HL-60 (cell line): ENCODE results near the gene SH2B2.
"Not testable (repeated sequence)": the region's sequence is repeated elsewhere in the genome, so short reads cannot be mapped to it uniquely, and the experiment has no call there.

Source experiments
- DNase-seq, 2 experiments: peaks; one replicate each; pipeline ENCODE4 v3.0.0-alpha.2; 2010 to 2020; ENCODE audit warnings: low read depth in 1 of 2, low spot score in 1 of 2
- H3K27ac ChIP-seq: fragments of 250-450 bp; sonication (Bioruptor Pico); replicated peaks from 2 replicates; pipeline ENCODE4 v1.5.1; 2020; ENCODE audit warnings: mild to moderate bottlenecking, moderate library complexity
- H3K27me3 ChIP-seq: fragments of 250-450 bp; sonication (Bioruptor Pico); 2 replicates; pipeline ENCODE4 v1.5.1; 2021; ENCODE audit warnings: mild to moderate bottlenecking, moderate library complexity; ENCODE audit not compliant: insufficient read depth, poor library complexity, severe bottlenecking
- H3K4me3 ChIP-seq: replicated peaks from 2 replicates; pipeline ENCODE4 v1.5.1; 2011; ENCODE audit warnings: mild to moderate bottlenecking, control low read depth, low read length; ENCODE audit not compliant: insufficient read depth
- GABPA ChIP-seq: IDR thresholded peaks from 2 replicates; pipeline ENCODE4 v1.6.1; 2012; ENCODE audit warnings: low read depth
- POLR2AphosphoS5 ChIP-seq: IDR thresholded peaks from 2 replicates; pipeline ENCODE4 v1.6.1; 2012; ENCODE audit warnings: low read depth
- SPI1 ChIP-seq: IDR thresholded peaks from 2 replicates; pipeline ENCODE4 v1.6.1; 2012; ENCODE audit warnings: low read depth, mild to moderate bottlenecking, borderline replicate concordance
- TF ChIP-seq, protein P1 (sequence below): IDR thresholded peaks from one replicate; pipeline ENCODE4 v1.5.1; 2011; ENCODE audit warnings: low read length, control low read depth, inconsistent platforms; ENCODE audit not compliant: insufficient read depth
- TF ChIP-seq, protein P2 (sequence below): IDR thresholded peaks from 2 replicates; pipeline ENCODE4 v1.6.1; 2012; ENCODE audit warnings: low read depth; ENCODE audit not compliant: insufficient replicate concordance

Gene SH2B2

DNA sequence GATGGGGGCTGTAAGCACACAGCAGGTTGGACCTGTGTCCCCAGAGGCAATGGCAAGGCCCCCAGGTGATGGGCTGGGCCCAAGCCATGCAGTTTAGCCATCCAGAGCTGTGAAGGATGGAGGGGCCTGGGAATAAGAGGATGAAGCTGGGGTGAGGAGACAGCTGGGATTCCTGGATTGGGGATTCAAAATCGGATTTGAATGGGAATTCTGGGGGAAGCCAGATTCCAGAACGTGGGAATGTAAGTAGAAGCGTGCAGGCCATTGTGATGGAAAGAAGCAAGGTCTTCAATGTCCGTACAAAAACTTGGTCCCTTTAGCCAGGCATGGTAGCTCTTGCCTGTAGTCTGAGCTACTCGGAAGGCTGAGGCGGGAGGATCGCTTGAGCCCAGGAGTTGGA is 9.8 kb downstream of the SH2B2 start:
- Histone ChIP-seq H3K27me3 (no peaks in the 10 kb centered on the region), H3K27ac (no peak overlapping the region), H3K4me3 (no peak overlapping the region)
- no peak for TF ChIP-seq SPI1
- TF ChIP-seq GABPA: no peak
- TF ChIP-seq, protein P1, sequence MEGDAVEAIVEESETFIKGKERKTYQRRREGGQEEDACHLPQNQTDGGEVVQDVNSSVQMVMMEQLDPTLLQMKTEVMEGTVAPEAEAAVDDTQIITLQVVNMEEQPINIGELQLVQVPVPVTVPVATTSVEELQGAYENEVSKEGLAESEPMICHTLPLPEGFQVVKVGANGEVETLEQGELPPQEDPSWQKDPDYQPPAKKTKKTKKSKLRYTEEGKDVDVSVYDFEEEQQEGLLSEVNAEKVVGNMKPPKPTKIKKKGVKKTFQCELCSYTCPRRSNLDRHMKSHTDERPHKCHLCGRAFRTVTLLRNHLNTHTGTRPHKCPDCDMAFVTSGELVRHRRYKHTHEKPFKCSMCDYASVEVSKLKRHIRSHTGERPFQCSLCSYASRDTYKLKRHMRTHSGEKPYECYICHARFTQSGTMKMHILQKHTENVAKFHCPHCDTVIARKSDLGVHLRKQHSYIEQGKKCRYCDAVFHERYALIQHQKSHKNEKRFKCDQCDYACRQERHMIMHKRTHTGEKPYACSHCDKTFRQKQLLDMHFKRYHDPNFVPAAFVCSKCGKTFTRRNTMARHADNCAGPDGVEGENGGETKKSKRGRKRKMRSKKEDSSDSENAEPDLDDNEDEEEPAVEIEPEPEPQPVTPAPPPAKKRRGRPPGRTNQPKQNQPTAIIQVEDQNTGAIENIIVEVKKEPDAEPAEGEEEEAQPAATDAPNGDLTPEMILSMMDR: no peak
- no peak for TF ChIP-seq POLR2AphosphoS5
- TF ChIP-seq, protein P2, sequence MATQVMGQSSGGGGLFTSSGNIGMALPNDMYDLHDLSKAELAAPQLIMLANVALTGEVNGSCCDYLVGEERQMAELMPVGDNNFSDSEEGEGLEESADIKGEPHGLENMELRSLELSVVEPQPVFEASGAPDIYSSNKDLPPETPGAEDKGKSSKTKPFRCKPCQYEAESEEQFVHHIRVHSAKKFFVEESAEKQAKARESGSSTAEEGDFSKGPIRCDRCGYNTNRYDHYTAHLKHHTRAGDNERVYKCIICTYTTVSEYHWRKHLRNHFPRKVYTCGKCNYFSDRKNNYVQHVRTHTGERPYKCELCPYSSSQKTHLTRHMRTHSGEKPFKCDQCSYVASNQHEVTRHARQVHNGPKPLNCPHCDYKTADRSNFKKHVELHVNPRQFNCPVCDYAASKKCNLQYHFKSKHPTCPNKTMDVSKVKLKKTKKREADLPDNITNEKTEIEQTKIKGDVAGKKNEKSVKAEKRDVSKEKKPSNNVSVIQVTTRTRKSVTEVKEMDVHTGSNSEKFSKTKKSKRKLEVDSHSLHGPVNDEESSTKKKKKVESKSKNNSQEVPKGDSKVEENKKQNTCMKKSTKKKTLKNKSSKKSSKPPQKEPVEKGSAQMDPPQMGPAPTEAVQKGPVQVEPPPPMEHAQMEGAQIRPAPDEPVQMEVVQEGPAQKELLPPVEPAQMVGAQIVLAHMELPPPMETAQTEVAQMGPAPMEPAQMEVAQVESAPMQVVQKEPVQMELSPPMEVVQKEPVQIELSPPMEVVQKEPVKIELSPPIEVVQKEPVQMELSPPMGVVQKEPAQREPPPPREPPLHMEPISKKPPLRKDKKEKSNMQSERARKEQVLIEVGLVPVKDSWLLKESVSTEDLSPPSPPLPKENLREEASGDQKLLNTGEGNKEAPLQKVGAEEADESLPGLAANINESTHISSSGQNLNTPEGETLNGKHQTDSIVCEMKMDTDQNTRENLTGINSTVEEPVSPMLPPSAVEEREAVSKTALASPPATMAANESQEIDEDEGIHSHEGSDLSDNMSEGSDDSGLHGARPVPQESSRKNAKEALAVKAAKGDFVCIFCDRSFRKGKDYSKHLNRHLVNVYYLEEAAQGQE: no peak
- DNase-seq: no peak

GRCh38 chr7:102297487-102298218 is 11.0 kb downstream of the SH2B2 start:
- Histone ChIP-seq H3K4me3 (no peak overlapping the region), H3K27ac (no peak overlapping the region), H3K27me3 (no peaks in the 10 kb centered on the region)
- TF ChIP-seq SPI1: no peak
- TF ChIP-seq POLR2AphosphoS5: no peak
- TF ChIP-seq GABPA: no peak
- TF ChIP-seq, protein P2: no peak
- TF ChIP-seq, protein P1: no peak
- no peak for DNase-seq

DNA sequence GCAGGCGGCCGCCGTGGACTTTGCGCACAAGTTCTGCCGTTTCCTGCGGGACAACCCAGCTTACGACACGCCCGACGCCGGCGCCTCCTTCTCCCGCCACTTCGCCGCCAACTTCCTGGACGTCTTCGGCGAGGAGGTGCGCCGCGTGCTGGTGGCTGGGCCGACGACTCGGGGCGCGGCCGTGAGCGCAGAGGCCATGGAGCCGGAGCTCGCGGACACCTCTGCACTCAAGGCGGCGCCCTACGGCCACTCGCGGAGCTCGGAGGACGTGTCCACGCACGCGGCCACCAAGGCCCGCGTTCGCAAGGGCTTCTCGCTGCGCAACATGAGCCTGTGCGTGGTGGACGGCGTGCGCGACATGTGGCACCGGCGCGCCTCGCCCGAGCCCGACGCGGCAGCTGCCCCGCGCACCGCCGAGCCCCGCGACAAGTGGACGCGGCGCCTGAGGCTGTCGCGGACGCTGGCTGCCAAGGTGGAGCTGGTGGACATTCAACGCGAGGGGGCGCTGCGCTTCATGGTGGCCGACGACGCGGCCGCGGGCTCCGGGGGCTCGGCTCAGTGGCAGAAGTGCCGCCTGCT is 14.1 kb downstream of the SH2B2 start:
- Histone ChIP-seq H3K27ac (no peak overlapping the region), H3K27me3 (no peaks in the 10 kb centered on the region), H3K4me3 (no peak overlapping the region)
- no peak for TF ChIP-seq SPI1
- TF ChIP-seq, protein P2: no peak
- TF ChIP-seq POLR2AphosphoS5: no peak
- TF ChIP-seq, protein P1: no peak
- TF ChIP-seq GABPA: no peak
- no peak for DNase-seq

GRCh38 chr7:102301367-102301766 is 14.7 kb downstream of the SH2B2 start:
- not testable (repeated sequence) for H3K27me3 ChIP-seq, DNase-seq, H3K27ac ChIP-seq, H3K4me3 ChIP-seq
